Activated CD4-positive, alpha-beta T cell treated with anti-CD3 and anti-CD28 coated beads, Interleukin-2, Interleukin-4, amounts not matched to agents 100 ng/mL and 50 ng/mL, durations not matched to agents 16 hours and 8 hours (primary cell): ENCODE results near the gene HNF4A.

Experiments used
- DNase-seq: peaks from one replicate; pipeline ENCODE4 v3.0.0-alpha.2; 2020; ENCODE audit warnings: low spot score

Gene HNF4A

DNA sequence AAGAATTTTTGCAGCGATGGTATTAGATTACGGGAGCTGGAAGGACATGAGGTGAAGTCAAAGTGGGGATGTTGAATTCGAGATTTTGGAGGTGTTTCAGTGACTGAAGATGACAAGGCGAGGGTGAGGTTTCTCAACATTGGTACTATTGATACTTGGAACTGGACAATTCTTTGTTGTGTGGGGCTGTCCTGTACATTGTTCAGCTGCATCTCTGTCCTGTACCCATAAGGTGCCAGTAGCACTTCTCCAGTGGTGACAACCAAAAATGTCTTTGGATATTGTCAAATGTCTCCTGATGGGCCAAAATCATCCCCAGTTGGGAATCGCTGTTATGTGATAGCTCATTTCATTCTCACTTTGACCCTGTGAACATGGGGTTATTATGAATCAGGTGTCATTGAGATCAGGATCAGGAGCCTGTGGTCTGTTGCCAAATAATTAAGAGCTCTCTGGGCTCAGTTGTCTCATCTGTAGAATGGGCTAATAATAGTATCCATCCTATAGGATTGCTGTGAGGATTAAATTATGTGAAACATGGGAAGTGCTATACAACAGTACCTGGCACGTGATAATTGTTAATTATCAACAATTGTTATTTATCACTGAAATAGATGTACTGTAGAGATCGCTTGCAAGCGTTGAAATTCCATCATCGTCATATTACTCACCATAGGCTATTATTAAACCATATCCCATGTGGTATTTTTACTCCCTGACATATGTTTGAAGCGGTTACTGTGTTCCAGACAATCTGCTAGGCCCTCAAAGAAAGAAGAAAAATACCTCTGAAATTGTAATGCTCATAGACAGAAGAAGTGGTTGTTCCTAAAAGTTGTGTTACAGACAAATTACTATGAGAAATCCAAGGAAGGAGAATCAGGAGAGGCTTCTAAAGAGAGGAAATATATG is 71.6 kb downstream of the HNF4A start:
- DNase-seq, result no peak

DNA sequence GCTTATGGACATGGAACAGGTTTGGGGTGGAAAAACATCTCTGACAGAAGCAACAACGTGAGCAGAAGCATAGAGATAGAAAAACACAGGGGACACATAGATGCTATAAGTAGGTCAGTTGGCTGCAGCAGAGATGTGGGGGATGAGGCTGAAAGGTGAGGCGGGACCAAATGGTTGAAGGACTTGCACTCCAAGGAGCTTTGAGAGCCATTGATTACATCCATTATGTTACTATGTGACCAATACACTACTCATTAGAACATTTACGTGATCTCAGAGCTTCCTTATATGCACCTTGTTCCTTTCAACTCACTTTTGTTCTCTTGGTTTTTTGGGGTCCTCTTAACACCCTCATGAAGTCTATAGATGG is 72.3 kb downstream of the HNF4A start:
- no peak for DNase-seq

- DNase-seq, result no peak
Observed at GRCh38 chr20:44428174-44429016, 72.9 kb downstream of the HNF4A start.

GRCh38 chr20:44429017-44429339 is 73.5 kb downstream of the HNF4A start:
- DNase-seq, result no peak

DNA sequence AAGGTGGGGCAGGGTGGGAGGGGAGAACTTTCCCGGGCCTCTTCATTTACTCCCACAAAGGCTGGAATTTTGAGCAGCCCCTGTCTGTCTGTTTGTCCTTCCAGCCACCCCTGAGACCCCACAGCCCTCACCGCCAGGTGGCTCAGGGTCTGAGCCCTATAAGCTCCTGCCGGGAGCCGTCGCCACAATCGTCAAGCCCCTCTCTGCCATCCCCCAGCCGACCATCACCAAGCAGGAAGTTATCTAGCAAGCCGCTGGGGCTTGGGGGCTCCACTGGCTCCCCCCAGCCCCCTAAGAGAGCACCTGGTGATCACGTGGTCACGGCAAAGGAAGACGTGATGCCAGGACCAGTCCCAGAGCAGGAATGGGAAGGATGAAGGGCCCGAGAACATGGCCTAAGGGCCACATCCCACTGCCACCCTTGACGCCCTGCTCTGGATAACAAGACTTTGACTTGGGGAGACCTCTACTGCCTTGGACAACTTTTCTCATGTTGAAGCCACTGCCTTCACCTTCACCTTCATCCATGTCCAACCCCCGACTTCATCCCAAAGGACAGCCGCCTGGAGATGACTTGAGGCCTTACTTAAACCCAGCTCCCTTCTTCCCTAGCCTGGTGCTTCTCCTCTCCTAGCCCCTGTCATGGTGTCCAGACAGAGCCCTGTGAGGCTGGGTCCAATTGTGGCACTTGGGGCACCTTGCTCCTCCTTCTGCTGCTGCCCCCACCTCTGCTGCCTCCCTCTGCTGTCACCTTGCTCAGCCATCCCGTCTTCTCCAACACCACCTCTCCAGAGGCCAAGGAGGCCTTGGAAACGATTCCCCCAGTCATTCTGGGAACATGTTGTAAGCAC is 74.1 kb downstream of the HNF4A start:
- no peak for DNase-seq

DNA sequence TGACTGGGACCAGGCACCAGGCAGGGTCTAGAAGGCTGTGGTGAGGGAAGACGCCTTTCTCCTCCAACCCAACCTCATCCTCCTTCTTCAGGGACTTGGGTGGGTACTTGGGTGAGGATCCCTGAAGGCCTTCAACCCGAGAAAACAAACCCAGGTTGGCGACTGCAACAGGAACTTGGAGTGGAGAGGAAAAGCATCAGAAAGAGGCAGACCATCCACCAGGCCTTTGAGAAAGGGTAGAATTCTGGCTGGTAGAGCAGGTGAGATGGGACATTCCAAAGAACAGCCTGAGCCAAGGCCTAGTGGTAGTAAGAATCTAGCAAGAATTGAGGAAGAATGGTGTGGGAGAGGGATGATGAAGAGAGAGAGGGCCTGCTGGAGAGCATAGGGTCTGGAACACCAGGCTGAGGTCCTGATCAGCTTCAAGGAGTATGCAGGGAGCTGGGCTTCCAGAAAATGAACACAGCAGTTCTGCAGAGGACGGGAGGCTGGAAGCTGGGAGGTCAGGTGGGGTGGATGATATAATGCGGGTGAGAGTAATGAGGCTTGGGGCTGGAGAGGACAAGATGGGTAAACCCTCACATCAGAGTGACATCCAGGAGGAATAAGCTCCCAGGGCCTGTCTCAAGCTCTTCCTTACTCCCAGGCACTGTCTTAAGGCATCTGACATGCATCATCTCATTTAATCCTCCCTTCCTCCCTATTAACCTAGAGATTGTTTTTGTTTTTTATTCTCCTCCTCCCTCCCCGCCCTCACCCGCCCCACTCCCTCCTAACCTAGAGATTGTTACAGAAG is 75.0 kb downstream of the HNF4A start:
- DNase-seq, result no peak

- no peak for DNase-seq
Observed at GRCh38 chr20:44431118-44431501, 75.6 kb downstream of the HNF4A start.

DNA sequence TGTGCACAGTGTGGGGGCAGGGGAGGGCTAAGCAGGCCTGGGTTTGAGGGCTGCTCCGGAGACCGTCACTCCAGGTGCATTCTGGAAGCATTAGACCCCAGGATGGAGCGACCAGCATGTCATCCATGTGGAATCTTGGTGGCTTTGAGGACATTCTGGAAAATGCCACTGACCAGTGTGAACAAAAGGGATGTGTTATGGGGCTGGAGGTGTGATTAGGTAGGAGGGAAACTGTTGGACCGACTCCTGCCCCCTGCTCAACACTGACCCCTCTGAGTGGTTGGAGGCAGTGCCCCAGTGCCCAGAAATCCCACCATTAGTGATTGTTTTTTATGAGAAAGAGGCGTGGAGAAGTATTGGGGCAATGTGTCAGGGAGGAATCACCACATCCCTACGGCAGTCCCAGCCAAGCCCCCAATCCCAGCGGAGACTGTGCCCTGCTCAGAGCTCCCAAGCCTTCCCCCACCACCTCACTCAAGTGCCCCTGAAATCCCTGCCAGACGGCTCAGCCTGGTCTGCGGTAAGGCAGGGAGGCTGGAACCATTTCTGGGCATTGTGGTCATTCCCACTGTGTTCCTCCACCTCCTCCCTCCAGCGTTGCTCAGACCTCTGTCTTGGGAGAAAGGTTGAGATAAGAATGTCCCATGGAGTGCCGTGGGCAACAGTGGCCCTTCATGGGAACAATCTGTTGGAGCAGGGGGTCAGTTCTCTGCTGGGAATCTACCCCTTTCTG is 76.2 kb downstream of the HNF4A start:
- DNase-seq, result no peak

GRCh38 chr20:44432618-44433577 is 77.4 kb downstream of the HNF4A start:
- DNase-seq, result no peak

DNA sequence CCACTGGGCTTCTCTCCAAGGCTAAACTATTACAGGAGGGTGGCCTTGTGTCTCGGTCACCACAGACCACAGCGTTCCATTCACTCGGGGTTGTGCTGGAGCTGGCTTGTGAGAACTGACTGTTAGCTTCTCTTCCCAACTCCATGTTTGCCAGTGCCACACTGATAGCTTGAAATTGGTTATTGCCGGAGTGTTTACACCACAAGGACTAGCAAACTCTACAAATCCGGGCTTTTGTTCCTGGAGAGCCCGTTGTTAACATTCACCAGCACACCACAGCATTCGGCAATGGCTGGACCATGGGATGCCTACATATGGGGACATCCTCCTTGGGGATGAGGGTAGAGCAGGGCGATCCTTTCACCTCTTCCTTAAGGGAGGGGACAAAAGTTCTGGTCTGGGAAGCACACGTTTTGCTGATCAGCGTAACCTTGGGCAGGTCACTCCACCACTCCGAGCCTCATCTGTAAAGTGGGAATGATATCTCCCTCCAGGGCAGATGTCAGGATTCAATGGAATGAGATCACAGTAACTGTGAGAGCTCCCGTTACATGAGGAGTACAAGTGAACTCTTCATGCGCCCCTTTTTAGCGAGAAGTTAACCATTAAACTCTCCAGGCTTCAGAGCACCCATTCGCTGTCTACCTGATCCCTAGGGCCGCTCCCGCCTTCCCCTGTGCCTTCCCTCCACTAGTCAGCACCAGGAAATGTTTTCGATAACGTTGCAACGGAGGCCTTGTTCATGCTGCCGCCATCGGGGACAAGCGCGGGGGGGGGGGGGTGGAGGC is 78.4 kb downstream of the HNF4A start:
- DNase-seq, result no peak

- DNase-seq, result no peak
Observed at GRCh38 chr20:44435630-44436335, 80.3 kb downstream of the HNF4A start.

GRCh38 chr20:44436393-44436792 is 80.9 kb downstream of the HNF4A start:
- no peak for DNase-seq

- no peak for DNase-seq
Observed at GRCh38 chr20:44437497-44437896, 82.0 kb downstream of the HNF4A start.

DNA sequence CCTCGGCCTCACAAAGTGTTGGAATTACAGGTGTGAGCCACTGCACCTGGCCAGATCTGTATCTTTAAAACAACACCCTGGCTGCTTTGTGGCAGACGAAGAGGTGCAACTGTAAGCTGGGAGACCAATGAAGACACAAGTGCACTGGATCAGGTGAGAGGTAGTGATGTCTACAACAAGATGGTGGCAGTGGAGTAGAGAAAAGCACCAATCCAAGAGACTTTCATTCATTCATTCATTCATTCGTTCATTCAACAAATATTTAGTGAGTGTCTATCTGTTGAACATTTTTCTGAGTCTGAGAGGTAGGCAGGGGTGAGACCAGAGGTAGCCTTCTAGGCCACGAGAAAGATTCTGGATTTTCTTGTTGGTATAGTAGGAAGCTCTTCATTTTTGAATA is 83.3 kb downstream of the HNF4A start:
- DNase-seq, result no peak

DNA sequence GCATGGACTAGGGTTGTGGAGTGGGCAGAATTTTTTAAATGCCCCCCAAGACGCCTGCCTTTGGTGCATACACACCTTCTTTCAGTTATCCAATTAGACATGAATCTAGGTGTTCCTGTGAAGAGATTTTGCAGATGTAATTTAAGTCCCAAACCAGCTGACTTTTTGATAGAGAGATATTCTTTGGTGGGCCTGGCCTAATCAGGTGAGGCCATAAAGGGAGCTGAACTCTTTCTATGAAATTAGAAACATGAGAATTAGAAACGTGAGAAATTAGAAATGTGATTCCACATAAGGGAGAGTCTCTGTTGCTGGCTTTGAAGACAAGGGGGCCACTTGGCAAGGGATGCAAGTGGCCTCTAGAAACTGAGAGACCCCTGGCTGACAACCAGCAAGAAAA is 83.8 kb downstream of the HNF4A start:
- DNase-seq, result no peak

DNA sequence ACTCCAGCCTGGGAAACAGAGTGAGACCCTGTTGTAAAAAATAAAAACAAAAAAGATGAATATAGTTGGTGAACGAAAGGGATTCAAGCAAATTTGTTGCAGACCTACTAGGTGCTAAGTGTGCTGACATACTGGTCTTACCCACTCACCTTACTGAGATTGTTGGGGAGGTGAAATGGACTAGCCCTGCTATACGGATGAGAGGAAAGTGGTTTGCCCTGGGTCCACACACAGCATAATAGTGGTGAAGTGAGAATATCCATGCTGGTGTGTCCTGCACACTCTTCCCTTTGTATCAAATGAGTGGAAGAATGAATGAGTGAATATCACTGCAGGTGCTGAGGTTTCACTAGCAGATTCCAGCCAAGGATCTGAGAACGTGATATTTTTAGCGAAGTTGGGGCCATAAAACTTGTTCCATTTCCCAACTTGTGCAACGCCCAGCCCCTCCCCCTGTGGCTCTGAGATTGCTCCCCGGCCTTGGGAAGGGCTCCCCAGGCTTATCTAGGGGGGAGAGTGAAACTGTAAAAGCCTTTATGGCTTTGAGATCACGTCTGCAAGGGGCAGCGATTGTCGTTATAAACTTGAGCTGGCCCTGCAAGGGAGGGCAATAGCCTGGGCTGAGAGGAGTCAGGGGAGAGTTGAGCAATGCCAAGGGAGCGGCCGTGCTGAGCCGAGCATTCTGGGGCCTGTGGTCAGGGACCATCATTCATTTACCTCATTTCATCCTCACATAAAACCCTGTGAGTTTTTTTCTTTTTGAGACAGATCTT is 87.0 kb downstream of the HNF4A start:
- DNase-seq, result no peak
